HL-60 (cell line): ENCODE data around the gene IKZF5.
A peak's percentile ranks its signal among the peaks of the same experiment; 100 is the strongest.

Experiments used
- DNase-seq, 2 experiments: peaks; one replicate each; pipeline ENCODE4 v3.0.0-alpha.2; 2010 to 2020; ENCODE audit warnings: low read depth in 1 of 2, low spot score in 1 of 2
- H3K27ac ChIP-seq: fragments of 250-450 bp; sonication (Bioruptor Pico); replicated peaks from 2 replicates; pipeline ENCODE4 v1.5.1; 2020; ENCODE audit warnings: mild to moderate bottlenecking, moderate library complexity
- H3K27me3 ChIP-seq: fragments of 250-450 bp; sonication (Bioruptor Pico); 2 replicates; pipeline ENCODE4 v1.5.1; 2021; ENCODE audit warnings: mild to moderate bottlenecking, moderate library complexity; ENCODE audit not compliant: insufficient read depth, poor library complexity, severe bottlenecking
- H3K4me3 ChIP-seq: replicated peaks from 2 replicates; pipeline ENCODE4 v1.5.1; 2011; ENCODE audit warnings: mild to moderate bottlenecking, control low read depth, low read length; ENCODE audit not compliant: insufficient read depth
- CTCF ChIP-seq: IDR thresholded peaks from one replicate; pipeline ENCODE4 v1.5.1; 2011; ENCODE audit warnings: low read length, control low read depth, inconsistent platforms; ENCODE audit not compliant: insufficient read depth
- GABPA ChIP-seq: IDR thresholded peaks from 2 replicates; pipeline ENCODE4 v1.6.1; 2012; ENCODE audit warnings: low read depth
- POLR2AphosphoS5 ChIP-seq: IDR thresholded peaks from 2 replicates; pipeline ENCODE4 v1.6.1; 2012; ENCODE audit warnings: low read depth
- REST ChIP-seq: IDR thresholded peaks from 2 replicates; pipeline ENCODE4 v1.6.1; 2012; ENCODE audit warnings: low read depth; ENCODE audit not compliant: insufficient replicate concordance
- SPI1 ChIP-seq: IDR thresholded peaks from 2 replicates; pipeline ENCODE4 v1.6.1; 2012; ENCODE audit warnings: low read depth, mild to moderate bottlenecking, borderline replicate concordance

IKZF5 gene

GRCh38 chr10:122981066-122981464, 27.5 kb downstream of the IKZF5 start:
- Histone ChIP-seq H3K27me3 (no peaks in the 10 kb centered on the region), H3K27ac (peak overlapping the region; percentile 99), H3K4me3 (peak overlapping the region; percentile 45)
- peak in 1 of 2 experiments; percentile 48 for DNase-seq
- TF ChIP-seq REST (no peak), SPI1 (no peak), CTCF (no peak), GABPA (no peak), POLR2AphosphoS5 (no peak)

DNA sequence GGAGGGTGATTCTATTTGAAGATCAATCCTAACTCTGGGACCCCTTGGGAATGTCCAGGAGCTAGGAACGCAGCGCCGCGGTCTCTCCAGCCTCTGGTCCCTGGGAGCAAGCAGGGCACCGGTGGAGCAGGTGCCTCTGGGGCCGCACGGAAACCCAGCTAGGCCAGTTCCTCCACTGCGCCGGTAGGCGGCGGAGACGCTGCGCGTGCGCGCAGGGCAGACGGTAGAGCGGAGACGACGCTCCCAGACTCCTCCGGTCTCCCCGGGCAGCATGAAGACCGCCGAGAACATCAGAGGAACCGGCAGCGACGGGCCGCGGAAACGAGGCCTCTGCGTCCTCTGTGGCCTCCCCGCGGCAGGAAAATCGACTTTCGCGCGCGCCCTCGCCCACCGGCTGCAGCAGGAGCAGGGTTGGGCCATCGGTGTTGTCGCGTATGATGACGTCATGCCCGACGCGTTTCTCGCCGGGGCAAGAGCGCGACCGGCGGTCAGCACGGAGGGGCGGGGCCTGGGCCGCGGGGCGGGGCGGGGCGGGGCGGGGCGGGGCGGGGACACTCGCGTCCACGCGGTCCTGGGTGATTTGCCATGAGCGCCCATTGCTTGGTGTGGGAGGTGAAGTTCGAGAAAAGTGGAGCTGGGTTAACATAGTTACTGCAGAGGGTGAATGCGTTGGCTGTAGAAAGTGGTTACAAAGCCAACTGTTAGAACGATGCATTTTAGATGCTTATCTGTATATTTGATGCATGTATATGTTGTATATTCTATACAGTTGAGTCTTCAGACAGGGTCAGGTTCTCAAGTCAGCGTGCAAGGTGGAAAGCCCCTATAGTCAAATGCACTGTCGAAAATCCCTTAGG, 28.2 kb downstream of the IKZF5 start, which contains the start of gene PSTK:
PSTK (plus strand) TSS at position 193 of the 857 bp plus-strand sequence; CDS start at position 272, 79 bp downstream.
- TF ChIP-seq REST, result peak; percentile 67
- peak; percentile 88 for TF ChIP-seq POLR2AphosphoS5
- no peak for TF ChIP-seq GABPA
- TF ChIP-seq SPI1, result peak; percentile 33; the same call in 1 of the 2 replicates
- TF ChIP-seq CTCF, result peak; percentile 88
- peak; percentile 84 to 90 for DNase-seq

GRCh38 chr10:122974543-122975064, 34.0 kb downstream of the IKZF5 start:
- TF ChIP-seq GABPA (no peak), SPI1 (peak; percentile 62; the same call in 1 of the 2 replicates)
- DNase-seq, result peak in 1 of 2 experiments; percentile 9
- Histone ChIP-seq H3K27me3 (no peaks in the 10 kb centered on the region), H3K4me3 (no peak overlapping the region), H3K27ac (no peak overlapping the region)

More for the DNA sequence above, 28.2 kb downstream of the IKZF5 start, which contains the start of gene PSTK:
- H3K4me3 ChIP-seq, result peak within 1 kb of the TSS; percentile 52
- peak within 1 kb of the TSS; percentile 99 for H3K27ac ChIP-seq
- H3K27me3 ChIP-seq, result no peaks in the 10 kb centered on the region

DNA sequence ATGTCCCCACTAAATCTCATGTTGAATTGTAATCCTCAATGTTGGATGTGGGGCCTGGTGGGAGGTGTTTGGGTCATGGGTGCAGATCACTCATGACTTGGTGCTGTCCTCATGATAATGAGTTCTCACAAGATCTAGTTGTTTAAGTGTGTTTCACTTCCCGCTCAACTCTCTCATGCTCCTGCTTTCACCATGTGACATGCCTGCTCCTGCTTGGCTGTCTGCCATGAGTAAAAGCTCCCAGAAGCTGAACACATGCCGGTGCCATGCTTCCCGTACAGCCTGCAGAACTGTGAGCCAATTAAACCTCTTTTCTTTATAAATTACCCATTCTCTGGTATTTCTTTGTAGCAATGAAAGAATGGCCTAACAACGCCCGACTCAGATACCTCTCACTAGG, 34.6 kb downstream of the IKZF5 start:
- H3K27me3 ChIP-seq, result no peaks in the 10 kb centered on the region
- TF ChIP-seq CTCF (no peak), REST (no peak), GABPA (no peak)
- no peak overlapping the region for H3K4me3 ChIP-seq
- H3K27ac ChIP-seq, result no peak overlapping the region
- DNase-seq, result no peak
